Tibial nerve (tissue), 4 donors: ENCODE results near the gene LY6G6C. TPM values are rescaled to one million over a fixed set of nuclear protein-coding genes. Genes with fewer than 3 reads are reported as not detected.

Experiments
- DNase-seq, 2 donors: peaks; one replicate each; pipeline ENCODE4 v3.0.0-alpha.2; 2019; ENCODE audit warnings: low spot score in 2 of 2
- H3K27ac ChIP-seq, 4 donors: fragments of 200-600 bp; sonication (generic) in 3 of 4; one replicate each; pipeline ENCODE4 v1.5.1; 2017 to 2019; ENCODE audit warnings: mild to moderate bottlenecking in 1 of 4
- H3K27me3 ChIP-seq, 2 donors: fragments of 200-600 bp; sonication (generic) in 1 of 2; one replicate each; pipeline versions ENCODE4 v1.5.1 to v1.6.0; 2017 to 2019
- H3K36me3 ChIP-seq, 3 donors: fragments of 200-600 bp; sonication (generic); one replicate each; pipeline ENCODE4 v1.5.1; 2018 to 2019
- H3K4me1 ChIP-seq, 4 donors: fragments of 200-600 bp; sonication (generic) in 3 of 4; one replicate each; pipeline ENCODE4 v1.5.1; 2017 to 2019
- H3K4me3 ChIP-seq, 4 donors: fragments of 200-600 bp; sonication (generic) in 3 of 4; one replicate each; pipeline ENCODE4 v1.5.1; 2017 to 2019; ENCODE audit warnings: mild to moderate bottlenecking in 1 of 4, moderate library complexity in 1 of 4
- H3K9me3 ChIP-seq, 4 donors: fragments of 200-600 bp; sonication (generic) in 3 of 4; one replicate each; pipeline ENCODE4 v1.5.1; 2017 to 2019
- CTCF ChIP-seq, 5 experiments: fragments of 200-600 bp in 3 of 5; fragments of 450-650 bp in 2 of 5; sonication (generic) in 3 of 5; IDR thresholded peaks; one replicate each; pipeline ENCODE4 v1.5.1; 2016 to 2019; ENCODE audit warnings: antibody characterized with exemption in 5 of 5, mild to moderate bottlenecking in 3 of 5, moderate library complexity in 2 of 5
- EP300 ChIP-seq, 2 donors: sonication (generic); formaldehyde crosslinking; IDR thresholded peaks; one replicate each; pipeline ENCODE4 v1.6.1; 2017; ENCODE audit warnings: antibody characterized with exemption in 2 of 2, mild to moderate bottlenecking in 1 of 2
- POLR2A ChIP-seq, 2 donors: fragments of 450-650 bp; IDR thresholded peaks; one replicate each; pipeline ENCODE4 v1.6.1; 2017; ENCODE audit warnings: antibody characterized with exemption in 2 of 2, mild to moderate bottlenecking in 2 of 2, moderate library complexity in 2 of 2
- WGBS, 2 donors: methylation state at CpG; one replicate each; pipeline ENCODE4 v1.1.5; 2018; 5-methylcytosine and 5-hydroxymethylcytosine counted together
- total RNA-seq, 4 donors: library from RNA; depleted of rRNA; stranded (reverse); fragments of >200 nt; gene quantifications; one replicate each; pipeline ENCODE4 v1.1.0, GENCODE V29; 2016

LY6G6C gene
- total RNA-seq, 4 donors from 2014 or later = not detected

GRCh38 chr6:31702405-31702818 is 19.1 kb downstream of the LY6G6C start:
- DNase-seq = no peak
- TF ChIP-seq POLR2A (IDR thresholded peaks at IDR 0.05) (no peak), EP300 (IDR thresholded peaks at IDR 0.05) (no peak), CTCF (IDR thresholded peaks at IDR 0.05) (no peak)
- Histone ChIP-seq H3K36me3 (peaks cover 0 to 28% (median 0%) of the 10 kb centered on the region in 3 donors), H3K4me3 (peak overlapping the region; percentile 61 to 92 (median 76)), H3K9me3 (no peaks in the 10 kb centered on the region), H3K27ac (peak overlapping the region; percentile 89 to 98 (median 96)), H3K27me3 (no peaks in the 10 kb centered on the region), H3K4me1 (peaks cover 0 to 38% (median 16%) of the 10 kb centered on the region in 4 donors)
- WGBS, 2 donors = 1% methylated on average over 10 of the region's 10 CpGs

- 14 to 21% methylated on average over 7 of the region's 7 CpGs for WGBS, 2 donors
- Histone ChIP-seq H3K4me3 (peak overlapping the region; percentile 61 to 92 (median 76)), H3K27me3 (no peaks in the 10 kb centered on the region), H3K27ac (peak overlapping the region; percentile 89 to 98 (median 96)), H3K36me3 (peaks cover 0 to 33% (median 0%) of the 10 kb centered on the region in 3 donors), H3K9me3 (no peaks in the 10 kb centered on the region), H3K4me1 (peaks cover 0 to 38% (median 16%) of the 10 kb centered on the region in 4 donors)
- no peak for TF ChIP-seq POLR2A (IDR thresholded peaks at IDR 0.05)
- no peak for TF ChIP-seq EP300 (IDR thresholded peaks at IDR 0.05)
- TF ChIP-seq CTCF (IDR thresholded peaks at IDR 0.05) = no peak
- DNase-seq = no peak
These were observed 19.7 kb downstream of the LY6G6C start for GRCh38 chr6:31701666-31702404.

GRCh38 chr6:31700740-31701401 is 20.7 kb downstream of the LY6G6C start:
- H3K4me3 ChIP-seq = no peak overlapping the region
- TF ChIP-seq CTCF (IDR thresholded peaks at IDR 0.05) (no peak), EP300 (IDR thresholded peaks at IDR 0.05) (no peak), POLR2A (IDR thresholded peaks at IDR 0.05) (no peak)
- H3K9me3 ChIP-seq = no peaks in the 10 kb centered on the region
- peak overlapping the region in 1 of 4 donors; percentile 98 for H3K27ac ChIP-seq
- H3K27me3 ChIP-seq = no peaks in the 10 kb centered on the region
- 86 to 88% methylated on average over 5 of the region's 5 CpGs for WGBS, 2 donors
- DNase-seq = no peak
- peaks cover 0 to 43% (median 5%) of the 10 kb centered on the region in 3 donors for H3K36me3 ChIP-seq
- peaks cover 0 to 38% (median 16%) of the 10 kb centered on the region in 4 donors for H3K4me1 ChIP-seq

- H3K36me3 ChIP-seq = peaks cover 0 to 76% (median 5%) of the 10 kb centered on the region in 3 donors
- no peaks in the 10 kb centered on the region for H3K9me3 ChIP-seq
- TF ChIP-seq EP300 (IDR thresholded peaks at IDR 0.05) = no peak
- no peak for TF ChIP-seq POLR2A (IDR thresholded peaks at IDR 0.05)
- no peak for TF ChIP-seq CTCF (IDR thresholded peaks at IDR 0.05)
- H3K27ac ChIP-seq = no peak overlapping the region
- H3K4me1 ChIP-seq = peaks cover 0 to 30% (median 13%) of the 10 kb centered on the region in 4 donors
- H3K4me3 ChIP-seq = no peak overlapping the region
- WGBS, 2 donors = 38 to 57% methylated on average over 3 of the region's 3 CpGs
- H3K27me3 ChIP-seq = no peaks in the 10 kb centered on the region
- no peak for DNase-seq
These were observed 24.0 kb downstream of the LY6G6C start for GRCh38 chr6:31697555-31697954.

- no peak overlapping the region for H3K4me3 ChIP-seq
- H3K36me3 ChIP-seq = peaks cover under 1 to 98% (median 10%) of the 10 kb centered on the region in 3 donors
- TF ChIP-seq EP300 (IDR thresholded peaks at IDR 0.05) (no peak), POLR2A (IDR thresholded peaks at IDR 0.05) (no peak), CTCF (IDR thresholded peaks at IDR 0.05) (no peak)
- no peaks in the 10 kb centered on the region for H3K4me1 ChIP-seq
- no peaks in the 10 kb centered on the region for H3K27me3 ChIP-seq
- no peaks in the 10 kb centered on the region for H3K9me3 ChIP-seq
- WGBS, 2 donors = 86 to 88% methylated on average over 6 of the region's 6 CpGs
- peak overlapping the region in 1 of 4 donors; percentile 16 for H3K27ac ChIP-seq
- DNase-seq = no peak
These were observed 28.0 kb downstream of the LY6G6C start for GRCh38 chr6:31693535-31693934.
